Measurements from ENCODE around the gene TMEM186.

TMEM186 gene

DNA sequence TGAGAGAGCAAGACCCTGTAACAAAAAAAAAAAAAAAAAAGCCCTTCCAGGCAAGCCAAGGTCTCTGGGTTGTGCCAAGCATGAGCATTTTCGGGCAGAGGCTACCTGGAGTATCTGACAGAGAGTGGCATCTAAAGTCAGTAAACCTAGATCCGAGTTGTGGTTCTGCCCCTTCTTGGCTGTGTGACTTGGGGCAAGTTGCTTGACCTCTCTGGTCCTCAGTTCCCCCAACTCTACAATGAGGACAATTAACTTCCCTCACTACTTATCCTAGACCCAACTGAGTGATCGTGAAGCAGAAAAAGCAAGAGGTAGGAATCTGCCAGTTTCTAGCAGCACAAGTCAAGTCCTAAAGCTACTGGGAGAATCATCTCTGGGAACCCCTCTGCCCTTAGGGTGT is 34.4 kb downstream of the TMEM186 start:
- CTCF ChIA-PET, result no interaction called here

DNA sequence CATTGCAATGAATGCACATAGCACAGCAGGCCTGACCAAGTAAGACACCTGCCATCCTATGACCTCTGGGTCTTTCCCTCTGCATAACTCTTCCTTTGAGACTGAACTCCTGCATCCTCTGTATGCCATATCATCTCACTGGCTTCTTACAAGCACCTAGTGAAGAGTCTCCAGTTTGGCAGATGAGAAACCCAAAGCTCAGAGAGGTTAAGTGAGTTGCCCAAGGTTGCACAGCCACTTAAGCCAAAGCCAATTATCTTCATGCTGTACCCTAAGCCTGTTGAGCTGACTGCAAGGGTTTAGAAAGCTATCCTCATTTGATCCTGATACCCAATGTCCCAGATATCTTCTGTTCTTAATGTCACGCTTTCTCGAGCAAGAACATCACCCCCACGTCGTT is 35.2 kb downstream of the TMEM186 start:
- no peak for DNase-seq
- H3K36me3 ChIP-seq (ENCODE audit: control insufficient read depth in 4 of 4, insufficient read depth in 4 of 4, low read length in 3 of 4), result peaks cover 0 to 11% (median 0%) of the 10 kb centered on the region in 4 experiments
- H3K27ac ChIP-seq (ENCODE audit: insufficient read depth in 1 of 2, low read depth in 1 of 2, low read length in 2 of 2, poor library complexity in 1 of 2, severe bottlenecking in 2 of 2), result no peak overlapping the region
- no peaks in the 10 kb centered on the region for H3K9me3 ChIP-seq (ENCODE audit: control extremely low read depth in 1 of 5, control insufficient read depth in 4 of 5, insufficient read depth in 2 of 5, low read depth in 1 of 5, low read length in 4 of 5)
- H3K4me3 ChIP-seq (ENCODE audit: control insufficient read depth in 1 of 7, extremely low read depth in 1 of 7, insufficient read depth in 4 of 7, low read depth in 2 of 7, low read length in 6 of 7), result no peak overlapping the region
- H3K4me1 ChIP-seq (ENCODE audit: control extremely low read depth in 1 of 4, control insufficient read depth in 4 of 4, insufficient read depth in 4 of 4, low read length in 3 of 4), result no peaks in the 10 kb centered on the region
- no peaks in the 10 kb centered on the region for H3K27me3 ChIP-seq (replicated peaks in 2 of 5; ENCODE audit: control insufficient read depth in 4 of 5, insufficient read depth in 5 of 5, low read length in 4 of 5)
- POLR2A ChIA-PET, result interaction anchor here (0.6 kb wide), 1 partner anchor 31 kb away, joined by 3 read pairs; no protein-coding TSS in a partner anchor
- CTCF ChIA-PET, result no interaction called here
- WGBS (ENCODE audit: insufficient coverage), result 100% methylated on average over 4 of the region's 4 CpGs

More for the DNA sequence above, 34.4 kb downstream of the TMEM186 start:
- Histone ChIP-seq H3K9me3 (ENCODE audit: control extremely low read depth in 1 of 5, control insufficient read depth in 4 of 5, insufficient read depth in 2 of 5, low read depth in 1 of 5, low read length in 4 of 5) (no peaks in the 10 kb centered on the region), H3K27me3 (replicated peaks in 2 of 5; ENCODE audit: control insufficient read depth in 4 of 5, insufficient read depth in 5 of 5, low read length in 4 of 5) (no peaks in the 10 kb centered on the region), H3K4me1 (ENCODE audit: control extremely low read depth in 1 of 4, control insufficient read depth in 4 of 4, insufficient read depth in 4 of 4, low read length in 3 of 4) (no peaks in the 10 kb centered on the region), H3K27ac (ENCODE audit: insufficient read depth in 1 of 2, low read depth in 1 of 2, low read length in 2 of 2, poor library complexity in 1 of 2, severe bottlenecking in 2 of 2) (no peak overlapping the region), H3K36me3 (ENCODE audit: control insufficient read depth in 4 of 4, insufficient read depth in 4 of 4, low read length in 3 of 4) (peaks cover 0 to 11% (median 0%) of the 10 kb centered on the region in 4 experiments), H3K4me3 (ENCODE audit: control insufficient read depth in 1 of 7, extremely low read depth in 1 of 7, insufficient read depth in 4 of 7, low read depth in 2 of 7, low read length in 6 of 7) (no peak overlapping the region)
- no peak for DNase-seq
- POLR2A ChIA-PET, result interaction anchor here (0.6 kb wide), 2 partner anchors 30 to 59 kb away, joined by 3 read pairs; no protein-coding TSS in a partner anchor
- WGBS (ENCODE audit: insufficient coverage), result 92% methylated on average over 2 of the region's 3 CpGs

DNA sequence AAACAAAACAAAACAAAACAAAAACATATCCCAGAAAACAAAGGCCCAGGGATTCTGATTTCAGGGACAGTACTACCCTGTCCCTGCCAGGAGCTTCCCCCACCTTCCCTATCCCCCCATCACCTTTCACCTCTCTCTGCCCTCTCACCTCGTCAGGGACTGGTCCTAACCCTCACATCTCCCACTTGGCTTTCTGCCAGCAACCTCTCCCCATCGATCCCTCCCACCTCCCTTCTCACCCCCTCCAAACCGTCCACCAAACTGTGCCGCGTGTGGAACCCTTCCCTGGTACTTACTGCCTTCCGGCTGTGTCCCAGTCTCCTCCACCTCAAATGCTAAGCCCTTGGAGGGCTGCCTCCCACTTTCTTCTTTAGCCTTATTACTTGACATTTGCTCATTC is 36.4 kb downstream of the TMEM186 start:
- ChIA-PET POLR2A (no interaction called here), CTCF (no interaction called here)
- WGBS (ENCODE audit: insufficient coverage), result 90% methylated on average over 4 of the region's 6 CpGs
- no peaks in the 10 kb centered on the region for H3K27me3 ChIP-seq (replicated peaks in 2 of 5; ENCODE audit: control insufficient read depth in 4 of 5, insufficient read depth in 5 of 5, low read length in 4 of 5)
- no peaks in the 10 kb centered on the region for H3K9me3 ChIP-seq (ENCODE audit: control extremely low read depth in 1 of 5, control insufficient read depth in 4 of 5, insufficient read depth in 2 of 5, low read depth in 1 of 5, low read length in 4 of 5)
- no peak overlapping the region for H3K4me3 ChIP-seq (ENCODE audit: control insufficient read depth in 1 of 7, extremely low read depth in 1 of 7, insufficient read depth in 4 of 7, low read depth in 2 of 7, low read length in 6 of 7)
- DNase-seq, result no peak
- H3K27ac ChIP-seq (ENCODE audit: insufficient read depth in 1 of 2, low read depth in 1 of 2, low read length in 2 of 2, poor library complexity in 1 of 2, severe bottlenecking in 2 of 2), result no peak overlapping the region
- H3K36me3 ChIP-seq (ENCODE audit: control insufficient read depth in 4 of 4, insufficient read depth in 4 of 4, low read length in 3 of 4), result peaks cover 0 to 10% (median 0%) of the 10 kb centered on the region in 4 experiments
- no peaks in the 10 kb centered on the region for H3K4me1 ChIP-seq (ENCODE audit: control extremely low read depth in 1 of 4, control insufficient read depth in 4 of 4, insufficient read depth in 4 of 4, low read length in 3 of 4)

DNA sequence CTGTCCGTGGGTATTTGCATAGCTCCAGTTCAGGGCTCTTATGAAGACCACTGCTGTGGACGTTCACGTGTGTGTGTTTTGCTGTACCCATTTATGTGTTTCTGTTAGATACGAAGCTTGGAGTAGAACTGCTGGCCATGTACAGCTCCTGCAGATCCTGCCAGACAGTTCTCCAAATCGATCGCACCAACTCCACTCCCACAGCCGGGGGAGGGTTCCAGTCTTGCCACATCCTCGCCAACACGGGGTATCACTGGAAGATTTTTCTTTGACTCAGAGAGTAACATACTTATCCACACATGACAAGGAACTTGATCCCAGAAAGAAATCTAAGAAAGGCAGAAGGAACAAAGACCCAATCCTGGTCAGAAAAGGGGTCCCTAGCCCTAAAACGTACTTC is 37.4 kb downstream of the TMEM186 start:
- ChIA-PET CTCF (no interaction called here), POLR2A (no interaction called here)
- WGBS (ENCODE audit: insufficient coverage), result 91% methylated on average over 5 of the region's 10 CpGs
- Histone ChIP-seq H3K36me3 (ENCODE audit: control insufficient read depth in 4 of 4, insufficient read depth in 4 of 4, low read length in 3 of 4) (peaks cover 0 to 10% (median 0%) of the 10 kb centered on the region in 4 experiments), H3K4me3 (ENCODE audit: control insufficient read depth in 1 of 7, extremely low read depth in 1 of 7, insufficient read depth in 4 of 7, low read depth in 2 of 7, low read length in 6 of 7) (no peak overlapping the region), H3K9me3 (ENCODE audit: control extremely low read depth in 1 of 5, control insufficient read depth in 4 of 5, insufficient read depth in 2 of 5, low read depth in 1 of 5, low read length in 4 of 5) (no peaks in the 10 kb centered on the region), H3K27me3 (replicated peaks in 2 of 5; ENCODE audit: control insufficient read depth in 4 of 5, insufficient read depth in 5 of 5, low read length in 4 of 5) (no peaks in the 10 kb centered on the region), H3K27ac (ENCODE audit: insufficient read depth in 1 of 2, low read depth in 1 of 2, low read length in 2 of 2, poor library complexity in 1 of 2, severe bottlenecking in 2 of 2) (no peak overlapping the region), H3K4me1 (ENCODE audit: control extremely low read depth in 1 of 4, control insufficient read depth in 4 of 4, insufficient read depth in 4 of 4, low read length in 3 of 4) (no peaks in the 10 kb centered on the region)
- DNase-seq, result no peak

DNA sequence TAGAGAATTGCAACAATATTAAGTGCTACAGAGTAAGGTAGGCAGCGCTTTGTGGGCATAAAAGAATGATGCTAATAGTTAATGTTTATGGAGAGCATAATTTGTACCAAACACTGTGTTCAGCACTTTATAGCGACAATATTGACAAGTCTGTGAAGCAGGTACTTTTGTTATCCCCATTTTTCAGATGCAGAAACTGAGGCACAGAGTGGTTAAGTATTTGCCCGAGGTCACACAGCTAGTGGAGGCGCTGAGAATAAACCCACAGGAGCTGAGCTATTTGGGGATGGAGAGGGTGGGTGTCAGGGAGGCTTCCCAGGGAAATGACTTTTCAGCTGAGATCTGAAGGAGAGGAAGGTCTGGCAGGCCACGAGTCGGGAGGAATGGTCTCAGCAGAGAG is 39.4 kb downstream of the TMEM186 start:
- Histone ChIP-seq H3K27me3 (replicated peaks in 2 of 5; ENCODE audit: control insufficient read depth in 4 of 5, insufficient read depth in 5 of 5, low read length in 4 of 5) (no peaks in the 10 kb centered on the region), H3K4me1 (ENCODE audit: control extremely low read depth in 1 of 4, control insufficient read depth in 4 of 4, insufficient read depth in 4 of 4, low read length in 3 of 4) (no peaks in the 10 kb centered on the region), H3K4me3 (ENCODE audit: control insufficient read depth in 1 of 7, extremely low read depth in 1 of 7, insufficient read depth in 4 of 7, low read depth in 2 of 7, low read length in 6 of 7) (no peak overlapping the region), H3K36me3 (ENCODE audit: control insufficient read depth in 4 of 4, insufficient read depth in 4 of 4, low read length in 3 of 4) (peaks cover 0 to 10% (median 0%) of the 10 kb centered on the region in 4 experiments), H3K27ac (ENCODE audit: insufficient read depth in 1 of 2, low read depth in 1 of 2, low read length in 2 of 2, poor library complexity in 1 of 2, severe bottlenecking in 2 of 2) (no peak overlapping the region), H3K9me3 (ENCODE audit: control extremely low read depth in 1 of 5, control insufficient read depth in 4 of 5, insufficient read depth in 2 of 5, low read depth in 1 of 5, low read length in 4 of 5) (no peaks in the 10 kb centered on the region)
- 100% methylated on average over 4 of the region's 6 CpGs for WGBS (ENCODE audit: insufficient coverage)
- CTCF ChIA-PET, result no interaction called here
- DNase-seq, result no peak
- POLR2A ChIA-PET, result no interaction called here

DNA sequence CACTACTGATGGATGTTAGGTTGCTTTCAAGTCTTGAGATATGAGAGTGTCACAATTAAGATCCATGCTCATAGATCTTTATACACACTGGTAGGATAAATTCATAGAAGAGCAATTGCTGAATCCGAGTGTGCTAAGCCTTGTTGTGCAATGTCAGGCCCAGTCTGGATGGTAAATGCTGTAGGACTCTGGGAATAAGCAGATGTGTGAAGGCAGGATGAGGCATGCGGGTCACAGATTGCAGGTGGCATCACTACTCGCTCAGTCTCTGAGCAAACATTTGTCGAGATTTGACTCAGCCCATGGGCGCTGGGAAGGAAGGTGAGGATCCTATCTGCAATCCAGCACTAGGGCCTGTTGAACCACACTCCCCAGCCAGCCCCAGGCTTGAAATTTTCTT is 40.7 kb downstream of the TMEM186 start:
- 90% methylated on average over 2 of the region's 5 CpGs for WGBS (ENCODE audit: insufficient coverage)

DNA sequence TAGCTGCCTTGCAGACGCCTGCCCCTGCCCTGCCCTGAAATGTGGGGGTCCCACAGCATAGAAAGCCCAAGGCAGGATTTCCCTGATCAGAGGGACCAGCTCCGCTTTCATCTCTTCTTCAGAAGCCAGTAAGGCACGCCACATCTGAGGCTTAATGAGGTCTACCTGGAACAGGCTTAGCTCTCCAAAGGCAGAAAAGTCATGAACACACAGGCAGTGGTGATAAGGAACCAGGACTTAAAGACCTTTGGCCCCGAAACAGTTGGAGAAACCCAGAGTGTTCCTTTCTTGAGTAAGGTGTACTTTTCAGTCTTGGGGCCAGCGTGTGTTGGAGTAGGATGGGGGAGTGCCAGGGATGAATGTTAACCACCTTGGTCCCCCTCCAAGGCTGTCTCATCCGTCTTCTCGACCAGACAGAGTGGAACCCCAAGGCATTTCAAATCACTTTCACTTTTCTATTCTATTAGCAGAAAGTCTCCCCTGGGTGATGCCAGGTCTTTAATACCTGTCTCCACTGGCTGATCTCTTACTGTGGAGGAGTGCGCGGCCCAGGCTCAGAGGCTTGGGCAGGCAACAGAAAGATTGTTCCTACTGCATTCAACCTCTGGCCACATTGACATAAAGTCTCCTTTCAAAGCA is 43.9 kb downstream of the TMEM186 start:
- WGBS (ENCODE audit: insufficient coverage), result 75% methylated on average over 8 of the region's 9 CpGs
- peaks cover 0 to 8% (median under 1%) of the 10 kb centered on the region in 4 experiments for H3K36me3 ChIP-seq (ENCODE audit: control insufficient read depth in 4 of 4, insufficient read depth in 4 of 4, low read length in 3 of 4)
- CTCF ChIA-PET, result interaction anchor here (0.6 kb wide), 1 partner anchor 10 kb away, joined by 3 read pairs; no protein-coding TSS in a partner anchor
- no peaks in the 10 kb centered on the region for H3K4me1 ChIP-seq (ENCODE audit: control extremely low read depth in 1 of 4, control insufficient read depth in 4 of 4, insufficient read depth in 4 of 4, low read length in 3 of 4)
- POLR2A ChIA-PET, result no interaction called here
- H3K9me3 ChIP-seq (ENCODE audit: control extremely low read depth in 1 of 5, control insufficient read depth in 4 of 5, insufficient read depth in 2 of 5, low read depth in 1 of 5, low read length in 4 of 5), result no peaks in the 10 kb centered on the region
- no peak overlapping the region for H3K4me3 ChIP-seq (ENCODE audit: control insufficient read depth in 1 of 7, extremely low read depth in 1 of 7, insufficient read depth in 4 of 7, low read depth in 2 of 7, low read length in 6 of 7)
- DNase-seq, result no peak
- no peaks in the 10 kb centered on the region for H3K27me3 ChIP-seq (replicated peaks in 2 of 5; ENCODE audit: control insufficient read depth in 4 of 5, insufficient read depth in 5 of 5, low read length in 4 of 5)
- H3K27ac ChIP-seq (ENCODE audit: insufficient read depth in 1 of 2, low read depth in 1 of 2, low read length in 2 of 2, poor library complexity in 1 of 2, severe bottlenecking in 2 of 2), result no peak overlapping the region

More for the DNA sequence above, 40.7 kb downstream of the TMEM186 start:
- POLR2A ChIA-PET, result no interaction called here
- no peaks in the 10 kb centered on the region for H3K9me3 ChIP-seq (ENCODE audit: control extremely low read depth in 1 of 5, control insufficient read depth in 4 of 5, insufficient read depth in 2 of 5, low read depth in 1 of 5, low read length in 4 of 5)
- H3K27me3 ChIP-seq (replicated peaks in 2 of 5; ENCODE audit: control insufficient read depth in 4 of 5, insufficient read depth in 5 of 5, low read length in 4 of 5), result no peaks in the 10 kb centered on the region
- CTCF ChIA-PET, result no interaction called here
- H3K4me3 ChIP-seq (ENCODE audit: control insufficient read depth in 1 of 7, extremely low read depth in 1 of 7, insufficient read depth in 4 of 7, low read depth in 2 of 7, low read length in 6 of 7), result no peak overlapping the region
- H3K4me1 ChIP-seq (ENCODE audit: control extremely low read depth in 1 of 4, control insufficient read depth in 4 of 4, insufficient read depth in 4 of 4, low read length in 3 of 4), result no peaks in the 10 kb centered on the region
- DNase-seq, result no peak
- H3K36me3 ChIP-seq (ENCODE audit: control insufficient read depth in 4 of 4, insufficient read depth in 4 of 4, low read length in 3 of 4), result peaks cover 0 to 12% (median under 1%) of the 10 kb centered on the region in 4 experiments
- H3K27ac ChIP-seq (ENCODE audit: insufficient read depth in 1 of 2, low read depth in 1 of 2, low read length in 2 of 2, poor library complexity in 1 of 2, severe bottlenecking in 2 of 2), result no peak overlapping the region

All from common myeloid progenitor, CD34-positive (primary cell).